Body of pancreas (tissue), 4 donors: ENCODE data around the gene CLEC10A.

ENCODE experiments used
- CTCF ChIP-seq, 7 experiments: fragments of 450-650 bp in 4 of 7; fragments of 200-600 bp in 3 of 7; sonication (generic) in 3 of 7; IDR thresholded peaks; one replicate each; pipeline ENCODE4 v1.5.1; 2016 to 2019; ENCODE audit warnings: antibody characterized with exemption in 7 of 7
- POLR2A ChIP-seq, 3 donors: fragments of 450-650 bp; IDR thresholded peaks; one replicate each; pipeline ENCODE4 v1.6.1; 2016; ENCODE audit warnings: antibody characterized with exemption in 3 of 3, mild to moderate bottlenecking in 2 of 3

GRCh38 chr17:7058831-7059447 is 21.1 kb downstream of the CLEC10A start:
- no peak for TF ChIP-seq CTCF (IDR thresholded peaks at IDR 0.05)
- TF ChIP-seq POLR2A (IDR thresholded peaks at IDR 0.05), result no peak
